ENCODE data around the gene RSPO4. TPM values are rescaled to one million over a fixed set of nuclear protein-coding genes. Genes with fewer than 3 reads are reported as not detected.

The RSPO4 gene
- total RNA-seq, 1 donor from 2014 or later = not detected

- Mint-ChIP-seq H3K9me3 (ENCODE audit: unreplicated experiment) (peaks cover 19% of the 10 kb centered on the region), H3K27ac (ENCODE audit: unreplicated experiment) (no peak overlapping the region), H3K27me3 (ENCODE audit: unreplicated experiment) (no peaks in the 10 kb centered on the region), H3K4me1 (ENCODE audit: unreplicated experiment) (no peaks in the 10 kb centered on the region), H3K36me3 (ENCODE audit: unreplicated experiment) (no peaks in the 10 kb centered on the region), H3K4me3 (ENCODE audit: unreplicated experiment) (no peak overlapping the region)
- TF ChIP-seq CTCF (IDR thresholded peaks at IDR 0.05) = no peak
- no peak for DNase-seq (ENCODE audit: extremely low spot score, unreplicated experiment)
Observed at GRCh38 chr20:934186-934840, 67.8 kb downstream of the RSPO4 start.

GRCh38 chr20:933029-933428 lies 69.1 kb downstream of the RSPO4 start:
- no peak overlapping the region for H3K4me3 Mint-ChIP-seq (ENCODE audit: unreplicated experiment)
- H3K27me3 Mint-ChIP-seq (ENCODE audit: unreplicated experiment) = no peaks in the 10 kb centered on the region
- no peak overlapping the region for H3K27ac Mint-ChIP-seq (ENCODE audit: unreplicated experiment)
- TF ChIP-seq CTCF (IDR thresholded peaks at IDR 0.05) = no peak
- peaks cover 19% of the 10 kb centered on the region for H3K9me3 Mint-ChIP-seq (ENCODE audit: unreplicated experiment)
- DNase-seq (ENCODE audit: extremely low spot score, unreplicated experiment) = no peak
- H3K36me3 Mint-ChIP-seq (ENCODE audit: unreplicated experiment) = no peaks in the 10 kb centered on the region
- H3K4me1 Mint-ChIP-seq (ENCODE audit: unreplicated experiment) = no peaks in the 10 kb centered on the region

GRCh38 chr20:931401-931800 lies 70.7 kb downstream of the RSPO4 start:
- H3K4me1 Mint-ChIP-seq (ENCODE audit: unreplicated experiment) = no peaks in the 10 kb centered on the region
- peaks cover 23% of the 10 kb centered on the region for H3K9me3 Mint-ChIP-seq (ENCODE audit: unreplicated experiment)
- DNase-seq (ENCODE audit: extremely low spot score, unreplicated experiment) = no peak
- H3K4me3 Mint-ChIP-seq (ENCODE audit: unreplicated experiment) = no peak overlapping the region
- TF ChIP-seq CTCF (IDR thresholded peaks at IDR 0.05) = no peak
- no peak overlapping the region for H3K27ac Mint-ChIP-seq (ENCODE audit: unreplicated experiment)
- no peaks in the 10 kb centered on the region for H3K36me3 Mint-ChIP-seq (ENCODE audit: unreplicated experiment)
- H3K27me3 Mint-ChIP-seq (ENCODE audit: unreplicated experiment) = no peaks in the 10 kb centered on the region

GRCh38 chr20:926670-927069 lies 75.4 kb downstream of the RSPO4 start:
- no peaks in the 10 kb centered on the region for H3K36me3 Mint-ChIP-seq (ENCODE audit: unreplicated experiment)
- no peak overlapping the region for H3K4me3 Mint-ChIP-seq (ENCODE audit: unreplicated experiment)
- peaks cover 18% of the 10 kb centered on the region for H3K9me3 Mint-ChIP-seq (ENCODE audit: unreplicated experiment)
- no peaks in the 10 kb centered on the region for H3K4me1 Mint-ChIP-seq (ENCODE audit: unreplicated experiment)
- no peak for DNase-seq (ENCODE audit: extremely low spot score, unreplicated experiment)
- TF ChIP-seq CTCF (IDR thresholded peaks at IDR 0.05) = no peak
- no peak overlapping the region for H3K27ac Mint-ChIP-seq (ENCODE audit: unreplicated experiment)
- H3K27me3 Mint-ChIP-seq (ENCODE audit: unreplicated experiment) = no peaks in the 10 kb centered on the region

- Mint-ChIP-seq H3K36me3 (ENCODE audit: unreplicated experiment) (no peaks in the 10 kb centered on the region), H3K27ac (ENCODE audit: unreplicated experiment) (no peak overlapping the region), H3K4me1 (ENCODE audit: unreplicated experiment) (no peaks in the 10 kb centered on the region), H3K4me3 (ENCODE audit: unreplicated experiment) (no peak overlapping the region), H3K27me3 (ENCODE audit: unreplicated experiment) (no peaks in the 10 kb centered on the region), H3K9me3 (ENCODE audit: unreplicated experiment) (peaks cover 9% of the 10 kb centered on the region)
- DNase-seq (ENCODE audit: extremely low spot score, unreplicated experiment) = no peak
- no peak for TF ChIP-seq CTCF (IDR thresholded peaks at IDR 0.05)
Observed at GRCh38 chr20:925516-925915, 76.6 kb downstream of the RSPO4 start.

All from osteocyte (in vitro differentiated cells).